Peyer's patch (tissue), 4 donors: Measurements from ENCODE around the gene CYB561.

Source experiments
- POLR2A ChIP-seq, 2 donors: fragments of 450-650 bp; IDR thresholded peaks; one replicate each; pipeline ENCODE4 v1.5.1; 2017; ENCODE audit warnings: antibody characterized with exemption in 2 of 2, mild to moderate bottlenecking in 2 of 2, moderate library complexity in 2 of 2
- TF ChIP-seq, protein P1 (sequence below), 6 experiments: fragments of 450-650 bp in 4 of 6; fragments of 200-600 bp in 2 of 6; sonication (generic) in 1 of 6; IDR thresholded peaks; one replicate each; pipeline ENCODE4 v1.5.1; 2017 to 2019; ENCODE audit warnings: antibody characterized with exemption in 6 of 6, mild to moderate bottlenecking in 3 of 6, moderate library complexity in 1 of 6

DNA sequence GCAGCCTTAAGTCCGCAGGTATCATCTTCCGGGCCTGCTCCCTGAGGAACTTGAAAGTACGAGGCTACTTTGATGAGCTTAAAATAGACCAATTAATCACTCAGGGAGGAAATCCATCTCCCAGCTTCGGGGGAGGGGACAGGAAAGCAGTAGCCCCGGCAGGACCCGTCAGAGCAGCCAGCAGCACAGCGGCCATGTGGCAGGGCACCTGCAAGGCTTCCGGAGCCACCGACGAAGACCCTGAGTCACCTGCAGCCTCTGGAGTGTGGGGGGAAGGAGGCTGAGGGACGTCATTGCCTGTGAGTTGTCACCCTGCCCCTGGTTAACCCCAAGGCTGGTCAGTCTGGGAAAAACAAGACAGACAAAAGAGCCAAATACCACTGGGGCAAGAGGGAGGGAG is 4.4 kb upstream of the CYB561 start:
- TF ChIP-seq, protein P1, sequence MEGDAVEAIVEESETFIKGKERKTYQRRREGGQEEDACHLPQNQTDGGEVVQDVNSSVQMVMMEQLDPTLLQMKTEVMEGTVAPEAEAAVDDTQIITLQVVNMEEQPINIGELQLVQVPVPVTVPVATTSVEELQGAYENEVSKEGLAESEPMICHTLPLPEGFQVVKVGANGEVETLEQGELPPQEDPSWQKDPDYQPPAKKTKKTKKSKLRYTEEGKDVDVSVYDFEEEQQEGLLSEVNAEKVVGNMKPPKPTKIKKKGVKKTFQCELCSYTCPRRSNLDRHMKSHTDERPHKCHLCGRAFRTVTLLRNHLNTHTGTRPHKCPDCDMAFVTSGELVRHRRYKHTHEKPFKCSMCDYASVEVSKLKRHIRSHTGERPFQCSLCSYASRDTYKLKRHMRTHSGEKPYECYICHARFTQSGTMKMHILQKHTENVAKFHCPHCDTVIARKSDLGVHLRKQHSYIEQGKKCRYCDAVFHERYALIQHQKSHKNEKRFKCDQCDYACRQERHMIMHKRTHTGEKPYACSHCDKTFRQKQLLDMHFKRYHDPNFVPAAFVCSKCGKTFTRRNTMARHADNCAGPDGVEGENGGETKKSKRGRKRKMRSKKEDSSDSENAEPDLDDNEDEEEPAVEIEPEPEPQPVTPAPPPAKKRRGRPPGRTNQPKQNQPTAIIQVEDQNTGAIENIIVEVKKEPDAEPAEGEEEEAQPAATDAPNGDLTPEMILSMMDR (IDR thresholded peaks at IDR 0.05) = no peak
- no peak for TF ChIP-seq POLR2A (IDR thresholded peaks at IDR 0.05)
